ENCODE results near the gene DCX. TPM values are rescaled to one million over a fixed set of nuclear protein-coding genes. Genes with fewer than 3 reads are reported as not detected.

DCX gene
- 6.1 TPM in 3 replicates for total RNA-seq

DNA sequence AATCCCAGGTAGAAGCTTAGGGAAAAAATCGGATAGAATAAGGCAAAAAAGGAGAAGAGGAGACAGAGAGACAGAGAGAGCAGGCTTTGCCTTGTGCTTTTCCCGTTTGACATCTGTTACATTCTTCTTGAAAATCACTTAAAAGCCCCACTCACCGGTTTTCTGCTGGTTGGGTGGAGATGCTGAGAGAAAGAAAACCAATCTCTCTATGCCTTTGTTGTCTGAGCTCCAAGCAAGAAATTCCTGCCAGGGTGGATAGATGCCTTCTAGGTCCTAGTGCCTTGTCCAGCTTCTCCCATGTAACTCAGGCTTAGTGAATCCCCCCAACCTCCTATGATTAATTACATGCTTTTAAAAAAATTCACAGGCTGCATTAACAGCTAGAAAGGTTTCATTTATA lies at the start of gene DCX:
DCX (minus strand) TSS at position 210 of the 400 bp plus-strand sequence. CDS start 1,794 bp downstream, outside the sequence.
- H3K4me3 Mint-ChIP-seq, result peak within 1 kb of the TSS; percentile 54
- no peak for DNase-seq (ENCODE audit: low spot score in 2 of 2, unreplicated experiment in 2 of 2)
- peaks cover 21% of the 10 kb centered on the region for H3K4me1 Mint-ChIP-seq
- no peaks in the 10 kb centered on the region for H3K36me3 Mint-ChIP-seq
- no peak within 1 kb of the TSS for H3K27ac Mint-ChIP-seq
- H3K27me3 Mint-ChIP-seq (ENCODE audit: low read depth), result peaks cover 3% of the 10 kb centered on the region
- no peaks in the 10 kb centered on the region for H3K9me3 Mint-ChIP-seq
- TF ChIP-seq, protein P1, sequence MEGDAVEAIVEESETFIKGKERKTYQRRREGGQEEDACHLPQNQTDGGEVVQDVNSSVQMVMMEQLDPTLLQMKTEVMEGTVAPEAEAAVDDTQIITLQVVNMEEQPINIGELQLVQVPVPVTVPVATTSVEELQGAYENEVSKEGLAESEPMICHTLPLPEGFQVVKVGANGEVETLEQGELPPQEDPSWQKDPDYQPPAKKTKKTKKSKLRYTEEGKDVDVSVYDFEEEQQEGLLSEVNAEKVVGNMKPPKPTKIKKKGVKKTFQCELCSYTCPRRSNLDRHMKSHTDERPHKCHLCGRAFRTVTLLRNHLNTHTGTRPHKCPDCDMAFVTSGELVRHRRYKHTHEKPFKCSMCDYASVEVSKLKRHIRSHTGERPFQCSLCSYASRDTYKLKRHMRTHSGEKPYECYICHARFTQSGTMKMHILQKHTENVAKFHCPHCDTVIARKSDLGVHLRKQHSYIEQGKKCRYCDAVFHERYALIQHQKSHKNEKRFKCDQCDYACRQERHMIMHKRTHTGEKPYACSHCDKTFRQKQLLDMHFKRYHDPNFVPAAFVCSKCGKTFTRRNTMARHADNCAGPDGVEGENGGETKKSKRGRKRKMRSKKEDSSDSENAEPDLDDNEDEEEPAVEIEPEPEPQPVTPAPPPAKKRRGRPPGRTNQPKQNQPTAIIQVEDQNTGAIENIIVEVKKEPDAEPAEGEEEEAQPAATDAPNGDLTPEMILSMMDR (IDR thresholded peaks at IDR 0.05; ENCODE audit: unreplicated experiment), result no peak

DNA sequence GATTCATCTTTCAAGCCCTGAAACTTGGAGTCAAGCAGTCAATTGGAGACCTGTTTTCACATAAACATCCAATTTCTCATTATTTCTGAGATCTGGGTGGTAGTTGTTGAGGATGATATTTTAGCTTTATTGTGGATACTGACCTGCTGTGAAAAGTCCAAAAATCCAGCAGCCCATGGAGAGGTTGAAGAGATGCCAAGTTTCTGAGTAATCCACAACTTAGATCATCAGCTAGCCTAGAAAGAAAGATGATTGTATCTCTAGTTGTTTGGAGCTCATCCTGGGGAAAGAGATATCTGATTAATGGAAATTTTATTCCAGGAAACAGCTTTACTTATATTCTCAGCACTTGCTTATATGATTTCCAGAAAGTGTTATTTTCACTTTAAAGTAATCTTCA lies 48.6 kb upstream of the DCX start:
- Mint-ChIP-seq H3K9me3 (peaks cover 8% of the 10 kb centered on the region), H3K4me3 (no peak overlapping the region), H3K4me1 (peaks cover 10% of the 10 kb centered on the region), H3K27me3 (ENCODE audit: low read depth) (no peaks in the 10 kb centered on the region), H3K36me3 (no peaks in the 10 kb centered on the region), H3K27ac (no peak overlapping the region)
- no peak for DNase-seq (ENCODE audit: low spot score in 2 of 2, unreplicated experiment in 2 of 2)
- TF ChIP-seq, protein P1 (IDR thresholded peaks at IDR 0.05; ENCODE audit: unreplicated experiment), result no peak

DNA sequence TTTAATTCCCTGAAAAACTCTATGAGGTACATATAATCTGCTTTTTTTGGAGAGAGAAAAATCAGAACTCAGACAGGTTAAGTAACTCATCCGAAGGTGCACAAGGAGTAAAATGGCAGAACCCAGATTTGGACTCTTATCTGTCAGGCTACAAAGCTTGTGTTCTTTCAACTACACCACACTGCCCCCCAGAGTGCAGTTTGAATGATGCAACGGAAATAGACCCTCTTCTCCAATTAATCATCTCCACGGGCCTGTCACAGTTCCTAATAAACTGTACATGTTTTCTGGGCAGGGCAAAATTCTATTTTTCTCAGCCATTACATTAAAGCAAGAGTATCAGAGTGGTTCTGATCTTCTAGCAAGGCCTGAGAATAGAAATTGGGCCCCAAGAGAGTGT lies 35.3 kb upstream of the DCX start:
- TF ChIP-seq, protein P1 (IDR thresholded peaks at IDR 0.05; ENCODE audit: unreplicated experiment), result peak; percentile 39
- no peaks in the 10 kb centered on the region for H3K27me3 Mint-ChIP-seq (ENCODE audit: low read depth)

DNA sequence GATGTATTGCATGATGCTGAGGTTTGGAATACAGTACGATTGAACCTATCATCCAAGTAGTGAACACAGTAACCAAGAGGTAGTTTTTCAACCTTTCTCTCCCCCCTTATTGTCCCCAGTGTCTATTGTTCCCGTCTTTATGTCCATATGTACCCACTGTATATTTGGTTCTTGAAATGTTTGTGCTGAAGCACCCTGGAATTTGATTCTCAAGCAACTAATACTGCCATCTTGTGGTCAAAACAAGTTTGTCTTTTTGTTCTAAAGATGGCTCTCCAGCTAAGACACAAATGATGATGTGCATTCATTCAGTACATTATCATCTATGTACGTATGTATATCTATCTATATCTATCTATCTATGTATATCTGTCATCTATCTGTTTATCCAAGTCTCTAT lies 33.5 kb upstream of the DCX start:
- no peak for DNase-seq (ENCODE audit: low spot score in 2 of 2, unreplicated experiment in 2 of 2)
- TF ChIP-seq, protein P1 (IDR thresholded peaks at IDR 0.05; ENCODE audit: unreplicated experiment), result peak; percentile 66
- H3K36me3 Mint-ChIP-seq, result no peaks in the 10 kb centered on the region
- no peaks in the 10 kb centered on the region for H3K27me3 Mint-ChIP-seq (ENCODE audit: low read depth)
- H3K9me3 Mint-ChIP-seq, result no peaks in the 10 kb centered on the region
- peaks cover 30% of the 10 kb centered on the region for H3K4me1 Mint-ChIP-seq
- H3K4me3 Mint-ChIP-seq, result no peak overlapping the region
- no peak overlapping the region for H3K27ac Mint-ChIP-seq

More for the DNA sequence above, 35.3 kb upstream of the DCX start:
- Mint-ChIP-seq H3K4me1 (peaks cover 21% of the 10 kb centered on the region), H3K4me3 (no peak overlapping the region), H3K9me3 (no peaks in the 10 kb centered on the region), H3K27ac (no peak overlapping the region), H3K36me3 (no peaks in the 10 kb centered on the region)
- peak in 1 of 2 experiments; percentile 39 for DNase-seq (ENCODE audit: low spot score in 2 of 2, unreplicated experiment in 2 of 2)

DNA sequence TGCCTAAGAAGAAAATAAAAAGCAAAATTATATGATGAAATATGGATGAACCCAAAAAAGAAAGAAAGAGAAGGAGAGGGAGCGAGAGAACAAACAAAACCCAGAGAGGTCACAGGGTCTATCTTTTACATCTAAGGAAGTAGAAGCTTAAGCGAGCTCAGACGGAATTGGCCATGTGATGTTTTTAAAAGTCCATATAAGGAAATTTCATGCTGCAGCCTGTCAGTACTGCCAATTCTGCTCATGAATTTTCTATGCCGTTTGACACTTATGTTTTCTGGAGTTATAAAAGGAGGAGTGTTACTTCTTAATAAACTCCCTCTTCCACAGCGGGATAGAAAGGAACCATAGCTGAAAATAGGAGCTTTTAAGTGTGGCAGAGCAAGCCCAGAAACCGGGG lies 32.9 kb upstream of the DCX start:
- DNase-seq (ENCODE audit: low spot score in 2 of 2, unreplicated experiment in 2 of 2), result no peak
- Mint-ChIP-seq H3K4me3 (no peak overlapping the region), H3K9me3 (no peaks in the 10 kb centered on the region), H3K27me3 (ENCODE audit: low read depth) (no peaks in the 10 kb centered on the region), H3K36me3 (no peaks in the 10 kb centered on the region), H3K4me1 (peaks cover 30% of the 10 kb centered on the region), H3K27ac (peak overlapping the region; percentile 11)
- TF ChIP-seq, protein P1 (IDR thresholded peaks at IDR 0.05; ENCODE audit: unreplicated experiment), result no peak

DNA sequence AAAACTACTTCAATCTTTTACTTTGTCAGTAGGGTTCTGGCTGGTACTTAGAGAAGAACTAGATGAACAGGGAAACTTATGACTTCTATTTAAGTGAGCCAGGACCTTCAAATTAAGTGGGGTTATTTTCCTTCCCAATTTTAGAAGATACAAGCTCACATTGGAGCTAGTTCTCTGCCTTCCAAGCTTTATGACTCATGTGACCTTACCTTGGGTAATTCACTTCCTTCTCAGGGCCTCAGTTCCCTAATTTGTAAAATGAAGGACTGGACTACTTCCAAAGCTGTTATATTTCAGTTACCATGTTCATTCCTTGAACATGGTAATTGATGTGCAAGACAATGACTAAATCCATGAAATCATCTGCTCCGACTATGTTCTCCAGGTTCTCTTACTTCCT lies 32.0 kb upstream of the DCX start:
- no peaks in the 10 kb centered on the region for H3K36me3 Mint-ChIP-seq
- TF ChIP-seq, protein P1 (IDR thresholded peaks at IDR 0.05; ENCODE audit: unreplicated experiment), result no peak
- H3K4me3 Mint-ChIP-seq, result no peak overlapping the region
- no peaks in the 10 kb centered on the region for H3K9me3 Mint-ChIP-seq
- no peak for DNase-seq (ENCODE audit: low spot score in 2 of 2, unreplicated experiment in 2 of 2)
- peaks cover 30% of the 10 kb centered on the region for H3K4me1 Mint-ChIP-seq
- no peaks in the 10 kb centered on the region for H3K27me3 Mint-ChIP-seq (ENCODE audit: low read depth)
- H3K27ac Mint-ChIP-seq, result no peak overlapping the region

All from mesothelial cell of epicardium (in vitro differentiated cells).